BJ (cell line): ENCODE results near the gene ADARB1. TPM values are rescaled to one million over a fixed set of nuclear protein-coding genes. Genes with fewer than 3 reads are reported as not detected.

Source experiments
- CTCF ChIA-PET: fragments of 350-600 bp; formaldehyde crosslinking; extraction: SDS; loops from one replicate; lab custom pipeline; 2021; ENCODE audit warnings: antibody characterized with exemption, inconsistent platforms; lab: Yijun Ruan, JAX
- POLR2A ChIA-PET: fragments of 300-600 bp; sonication (Branson Sonifier 250); formaldehyde crosslinking; extraction: SDS; loops from one replicate; lab custom pipeline; 2021; ENCODE audit warnings: antibody characterized with exemption; lab: Charles Lee
- DNase-seq: peaks from one replicate; pipeline ENCODE4 v3.0.0-alpha.2; 2011; ENCODE audit warnings: low read depth
- H3K27me3 ChIP-seq: 2 replicates; pipeline ENCODE4 v1.6.0; 2011; ENCODE audit warnings: low read length; ENCODE audit not compliant: control insufficient read depth, insufficient read depth
- H3K36me3 ChIP-seq: 2 replicates; pipeline ENCODE4 v1.5.1; 2011; ENCODE audit warnings: low read length; ENCODE audit not compliant: control insufficient read depth, insufficient read depth
- H3K4me3 ChIP-seq: 2 replicates; pipeline ENCODE4 v1.5.1; 2011; ENCODE audit warnings: low read depth, mild to moderate bottlenecking, control low read depth, low read length
- polyA plus RNA-seq: library from polyadenylated mRNA; depleted of rRNA; stranded (reverse); fragments of >200 nt; gene quantifications from 2 replicates; pipeline ENCODE4 v1.2.3, GENCODE V29; 2011
- TF ChIP-seq, protein P1 (sequence below): IDR thresholded peaks from 2 replicates; pipeline ENCODE4 v1.5.1; 2011; ENCODE audit warnings: low read depth, mild to moderate bottlenecking, control low read depth, inconsistent platforms, low read length, moderate library complexity; ENCODE audit not compliant: insufficient read depth

Gene ADARB1
- polyA plus RNA-seq, 1 experiment = 10.9 TPM

DNA sequence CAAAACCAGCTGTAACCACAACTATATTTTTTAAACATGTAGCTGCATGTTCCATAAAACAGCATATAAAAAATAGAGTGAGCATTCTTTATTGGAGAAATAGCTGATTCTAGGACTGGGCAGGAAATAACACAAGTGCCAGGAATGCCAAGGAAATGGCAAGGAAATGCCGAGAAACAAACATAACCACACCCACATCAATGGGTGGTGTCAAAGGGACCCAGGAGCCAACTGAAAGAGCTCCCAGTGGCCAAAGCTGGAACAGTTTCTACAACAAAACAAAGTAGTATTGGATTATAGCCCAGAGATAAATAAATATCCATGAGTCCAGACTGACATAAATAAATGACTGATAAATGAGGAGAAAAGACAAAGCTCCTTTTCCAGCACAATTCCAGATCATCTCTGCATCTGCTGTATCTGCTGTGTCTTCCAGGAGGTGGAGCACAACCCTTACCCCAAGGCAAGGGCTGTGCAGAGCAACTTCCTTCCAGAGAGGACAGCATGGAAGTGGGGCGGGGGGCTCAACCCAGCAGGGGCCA is 28.1 kb downstream of the ADARB1 start:
- peak; percentile 27 for DNase-seq
- Histone ChIP-seq H3K36me3 (no peaks in the 10 kb centered on the region), H3K27me3 (no peaks in the 10 kb centered on the region), H3K4me3 (no peak overlapping the region)
- TF ChIP-seq, protein P1, sequence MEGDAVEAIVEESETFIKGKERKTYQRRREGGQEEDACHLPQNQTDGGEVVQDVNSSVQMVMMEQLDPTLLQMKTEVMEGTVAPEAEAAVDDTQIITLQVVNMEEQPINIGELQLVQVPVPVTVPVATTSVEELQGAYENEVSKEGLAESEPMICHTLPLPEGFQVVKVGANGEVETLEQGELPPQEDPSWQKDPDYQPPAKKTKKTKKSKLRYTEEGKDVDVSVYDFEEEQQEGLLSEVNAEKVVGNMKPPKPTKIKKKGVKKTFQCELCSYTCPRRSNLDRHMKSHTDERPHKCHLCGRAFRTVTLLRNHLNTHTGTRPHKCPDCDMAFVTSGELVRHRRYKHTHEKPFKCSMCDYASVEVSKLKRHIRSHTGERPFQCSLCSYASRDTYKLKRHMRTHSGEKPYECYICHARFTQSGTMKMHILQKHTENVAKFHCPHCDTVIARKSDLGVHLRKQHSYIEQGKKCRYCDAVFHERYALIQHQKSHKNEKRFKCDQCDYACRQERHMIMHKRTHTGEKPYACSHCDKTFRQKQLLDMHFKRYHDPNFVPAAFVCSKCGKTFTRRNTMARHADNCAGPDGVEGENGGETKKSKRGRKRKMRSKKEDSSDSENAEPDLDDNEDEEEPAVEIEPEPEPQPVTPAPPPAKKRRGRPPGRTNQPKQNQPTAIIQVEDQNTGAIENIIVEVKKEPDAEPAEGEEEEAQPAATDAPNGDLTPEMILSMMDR = peak; percentile 45; the same call in 1 of the 2 replicates
- ChIA-PET CTCF (interaction anchor here (0.6 to 2.3 kb wide), 14 partner anchors 10 to 153 kb away, joined by 3 to 17 read pairs (median 6); no protein-coding TSS in a partner anchor), POLR2A (no interaction called here)

DNA sequence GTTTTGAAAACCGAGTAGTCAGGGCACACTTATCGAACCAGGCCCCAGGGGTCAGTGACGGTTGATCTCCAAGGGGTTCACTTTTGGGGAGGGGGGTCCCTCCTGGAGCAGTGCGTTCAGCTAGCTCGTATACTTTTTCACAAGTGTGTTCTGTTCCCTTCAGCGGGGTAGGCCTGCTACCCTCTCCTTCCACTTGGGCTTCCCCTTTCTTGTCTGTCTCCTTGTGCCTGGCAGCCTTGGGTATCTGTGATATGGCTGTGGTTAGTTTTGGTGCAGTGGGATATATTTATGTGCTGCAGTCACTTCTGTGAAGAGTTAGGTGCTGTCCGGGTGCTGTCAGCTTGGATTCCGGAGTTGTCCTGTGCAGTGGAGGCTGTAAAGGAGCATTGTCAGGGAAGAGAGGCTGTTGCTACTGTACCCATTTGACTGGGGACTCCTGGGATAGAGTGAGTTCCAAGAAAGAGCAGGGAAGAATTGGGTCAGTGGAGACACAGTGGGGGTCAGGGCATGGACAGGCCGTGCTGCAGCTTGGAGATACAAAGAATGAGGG is 29.7 kb downstream of the ADARB1 start:
- H3K27me3 ChIP-seq = no peaks in the 10 kb centered on the region
- H3K36me3 ChIP-seq = no peaks in the 10 kb centered on the region
- ChIA-PET CTCF (interaction anchor here (0.8 to 2.3 kb wide), 2 partner anchors 17 to 145 kb away, joined by 3 to 6 read pairs; no protein-coding TSS in a partner anchor), POLR2A (no interaction called here)
- TF ChIP-seq, protein P1 = no peak
- H3K4me3 ChIP-seq = no peak overlapping the region
- no peak for DNase-seq

DNA sequence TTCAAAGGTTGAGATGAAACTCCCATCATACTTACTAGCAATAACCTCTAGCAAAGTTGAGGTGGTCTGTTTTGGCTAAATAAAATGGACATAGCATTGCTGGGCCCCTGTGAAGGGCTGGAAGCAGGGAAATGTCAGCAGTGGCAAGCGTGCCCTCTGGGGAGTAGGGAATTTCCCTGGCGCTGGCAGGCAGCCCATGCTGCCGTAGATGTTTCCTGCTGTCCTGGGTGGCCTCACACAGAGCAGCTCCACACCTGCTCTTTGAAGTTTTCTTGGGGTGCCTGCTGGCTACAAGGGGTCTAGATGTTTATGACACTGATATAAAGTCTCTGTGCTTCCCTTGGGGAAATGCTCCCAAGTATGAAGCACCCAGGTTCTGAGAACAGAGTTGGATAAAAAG is 30.2 kb downstream of the ADARB1 start:
- Histone ChIP-seq H3K36me3 (no peaks in the 10 kb centered on the region), H3K27me3 (no peaks in the 10 kb centered on the region), H3K4me3 (no peak overlapping the region)
- TF ChIP-seq, protein P1 = no peak
- ChIA-PET POLR2A (no interaction called here), CTCF (interaction anchor here (1.8 to 2.3 kb wide), 2 partner anchors 18 to 24 kb away, joined by 4 to 6 read pairs; no protein-coding TSS in a partner anchor)
- no peak for DNase-seq

DNA sequence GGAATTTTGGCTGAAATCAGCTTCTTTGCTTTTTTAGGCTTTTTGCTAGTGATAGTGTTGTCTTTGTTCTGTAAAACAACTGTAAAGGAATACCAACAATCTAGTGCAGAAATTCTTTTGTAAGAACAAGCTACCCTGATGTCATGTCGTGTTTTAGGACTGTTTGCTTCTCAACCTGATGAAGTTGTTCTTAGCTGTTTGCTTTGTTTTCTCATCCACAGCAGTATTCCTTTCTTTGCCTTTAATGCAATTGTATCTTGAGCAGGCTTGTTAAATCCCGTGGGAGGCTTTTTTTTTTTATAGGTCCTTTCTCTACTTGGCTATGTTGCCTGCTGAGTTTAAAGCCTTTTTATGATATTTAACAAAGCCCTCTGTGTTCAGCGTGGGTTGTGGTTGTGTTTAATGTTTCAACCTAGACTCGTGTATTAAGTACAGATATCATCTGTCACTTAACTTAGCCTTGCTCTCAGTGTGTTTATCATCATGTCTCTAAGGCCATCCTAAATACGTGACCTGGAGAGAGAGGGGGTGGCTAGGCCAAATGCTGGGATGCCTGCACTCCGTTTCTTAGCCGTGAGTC is 31.6 kb downstream of the ADARB1 start:
- no peaks in the 10 kb centered on the region for H3K36me3 ChIP-seq
- CTCF ChIA-PET = interaction anchor here (1.0 to 3.2 kb wide), 5 partner anchors 8 to 156 kb away, joined by 3 to 15 read pairs (median 6); no protein-coding TSS in a partner anchor
- POLR2A ChIA-PET = no interaction called here
- no peaks in the 10 kb centered on the region for H3K27me3 ChIP-seq
- H3K4me3 ChIP-seq = no peak overlapping the region
- TF ChIP-seq, protein P1 = no peak
- no peak for DNase-seq

DNA sequence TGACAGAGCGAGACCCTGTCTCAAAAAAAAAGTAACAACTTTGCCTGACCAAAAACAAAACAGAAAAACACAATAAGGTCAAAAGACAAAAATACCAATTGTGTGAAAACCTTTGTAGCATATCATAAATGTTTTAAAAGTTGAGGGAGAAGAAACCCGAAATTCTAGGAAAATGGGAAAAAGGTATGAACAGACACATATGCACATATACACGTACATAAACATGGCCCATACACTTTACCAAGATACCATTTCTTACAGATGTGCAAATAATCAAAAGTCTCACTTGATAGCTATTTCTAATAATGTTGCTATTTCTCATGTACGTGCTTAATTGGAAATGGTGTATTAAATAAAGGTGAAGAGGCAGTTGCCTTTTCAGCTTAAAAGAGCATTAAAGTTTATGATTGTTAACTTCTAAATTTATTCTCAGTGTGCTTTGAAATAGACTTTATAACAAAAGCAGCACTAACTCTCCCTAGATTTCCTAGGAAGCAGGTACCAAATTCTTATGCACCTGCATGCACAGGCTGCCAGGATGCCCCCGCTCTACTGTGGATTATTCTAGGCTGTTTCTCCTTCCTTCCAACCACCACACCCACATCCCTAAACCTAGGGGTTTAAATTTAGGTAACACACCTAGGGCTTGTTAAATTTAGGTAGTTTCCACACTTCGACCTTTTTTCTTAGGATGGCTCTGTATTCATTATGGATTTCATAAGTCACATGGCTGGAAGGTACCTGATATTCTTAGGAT is 33.8 kb downstream of the ADARB1 start:
- TF ChIP-seq, protein P1 = no peak
- Histone ChIP-seq H3K27me3 (no peaks in the 10 kb centered on the region), H3K36me3 (no peaks in the 10 kb centered on the region), H3K4me3 (no peak overlapping the region)
- no peak for DNase-seq
- ChIA-PET POLR2A (no interaction called here), CTCF (interaction anchor here (1.6 to 3.2 kb wide), 2 partner anchors 10 to 159 kb away, joined by 5 to 15 read pairs; no protein-coding TSS in a partner anchor)
